ENCODE results near the gene OVAAL.
"Not testable (repeated sequence)": the region's sequence is repeated elsewhere in the genome, so short reads cannot be mapped to it uniquely, and the experiment has no call there.

OVAAL gene

DNA sequence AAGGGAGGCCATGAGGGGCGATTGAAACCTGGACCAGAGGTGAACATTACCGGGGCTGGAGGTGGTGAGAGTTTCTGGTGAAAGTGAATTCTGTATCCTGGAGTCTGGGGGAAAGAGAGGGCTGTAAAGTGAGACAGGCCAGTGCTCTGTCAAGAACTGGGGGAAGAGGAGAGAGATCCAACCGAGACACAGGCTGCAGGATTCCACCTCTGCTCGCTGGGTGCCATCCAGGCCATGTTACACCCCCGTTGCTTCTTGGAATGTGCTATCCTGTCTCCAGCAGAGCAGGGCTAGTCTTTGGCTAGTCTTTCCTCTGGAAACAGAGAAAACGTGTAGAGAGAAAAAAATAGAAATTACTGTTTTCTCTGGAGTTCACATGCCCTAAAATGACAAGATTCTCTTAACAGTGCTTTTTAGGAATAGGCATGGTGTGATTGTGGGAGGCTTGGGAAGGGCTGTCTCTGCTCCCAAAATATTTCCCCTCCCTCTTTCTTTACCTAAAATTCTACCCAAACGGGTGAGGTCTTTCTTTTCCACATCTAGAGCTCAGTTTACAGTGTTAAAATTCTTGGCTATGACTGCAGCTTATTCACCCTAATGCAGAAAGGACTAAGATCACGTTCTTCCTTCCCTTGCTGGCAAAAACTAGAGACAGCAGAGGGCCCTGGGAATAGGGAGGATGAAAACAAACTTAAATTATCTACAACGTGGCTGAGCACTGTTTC is 16.5 kb upstream of the OVAAL start:
- no peak for DNase-seq

DNA sequence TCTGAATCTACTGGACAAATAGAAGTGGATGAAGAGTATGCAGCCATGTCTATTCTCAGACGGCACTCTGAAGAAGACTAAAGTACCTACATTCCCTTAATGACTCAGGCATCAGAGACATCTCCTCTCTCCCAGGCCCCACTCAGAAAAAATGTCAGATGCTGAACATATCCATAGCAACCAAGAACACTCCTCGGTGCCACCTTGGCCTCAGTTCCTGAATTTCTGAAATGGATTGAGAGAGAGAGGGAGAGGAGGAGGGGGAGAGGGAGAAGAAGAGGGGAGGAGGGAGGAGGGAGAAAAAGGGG is 16.0 kb upstream of the OVAAL start:
- DNase-seq: no peak

DNA sequence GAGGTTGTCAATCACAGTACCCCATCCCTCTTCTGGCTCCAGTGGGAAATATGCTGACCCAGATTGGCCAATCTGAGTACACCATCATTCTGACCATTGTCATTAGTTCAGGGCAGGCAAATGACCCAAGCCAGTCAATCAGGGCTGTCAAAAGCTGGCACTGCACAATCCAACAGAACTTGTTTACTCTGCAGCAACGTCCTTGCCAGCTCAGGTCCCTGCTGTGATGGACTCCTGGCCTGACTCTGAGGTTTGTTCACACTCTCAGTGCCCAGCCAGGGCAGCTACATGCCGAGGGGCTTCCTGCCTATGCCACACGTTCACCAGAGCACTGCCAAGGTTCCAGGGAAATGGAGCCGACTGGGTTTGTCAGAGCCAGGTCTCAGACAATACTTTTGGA is 14.7 kb upstream of the OVAAL start:
- DNase-seq: no peak

DNA sequence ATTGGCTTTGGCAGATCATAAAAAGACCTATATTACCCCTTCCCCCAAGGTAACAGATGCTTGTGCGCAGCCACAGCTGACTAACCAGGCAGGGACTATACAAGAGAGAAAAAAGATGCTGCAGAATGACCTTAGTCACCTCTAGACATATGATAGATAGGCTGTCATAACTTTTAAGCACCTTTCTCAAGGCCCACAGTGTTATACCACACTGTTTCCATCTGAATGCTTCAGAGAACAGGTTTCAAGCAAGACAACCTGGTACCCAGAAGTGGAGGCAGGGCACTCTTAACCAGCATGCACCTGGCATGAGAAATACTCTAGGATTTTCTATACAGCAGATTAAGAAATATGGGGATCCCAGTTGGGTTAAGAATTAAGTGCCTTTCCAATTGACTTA is 12.8 kb upstream of the OVAAL start:
- DNase-seq: no peak

DNA sequence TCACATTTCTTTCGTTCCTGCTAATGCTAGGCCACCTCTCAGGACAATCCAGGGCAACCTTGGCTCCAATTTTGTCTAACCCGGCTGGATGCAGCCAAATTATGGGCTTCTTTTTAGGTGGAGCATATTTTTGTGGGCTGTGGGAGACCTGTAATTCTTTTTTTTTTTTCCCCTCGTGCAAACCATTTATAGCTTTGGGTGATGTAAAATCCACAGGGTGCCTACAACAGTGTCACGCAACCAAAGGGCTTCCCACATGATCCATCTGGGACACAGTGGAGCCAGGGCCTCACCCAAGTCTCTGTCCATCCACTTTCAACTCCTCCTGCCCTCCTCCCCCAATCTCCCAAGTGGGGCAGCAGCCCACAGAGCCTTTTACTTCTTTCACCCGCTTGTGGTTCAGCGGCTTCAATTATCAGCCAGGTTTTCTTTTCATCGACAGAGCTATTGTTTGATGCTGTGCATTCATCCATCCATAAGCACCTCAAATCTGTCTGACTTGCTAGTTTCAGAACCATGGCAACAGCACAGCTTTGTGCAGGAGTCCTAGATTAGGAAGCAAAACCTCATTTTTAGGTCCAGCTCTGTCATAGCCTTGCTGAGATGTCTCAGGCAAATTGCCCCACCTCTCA is 10.0 kb upstream of the OVAAL start:
- DNase-seq: no peak

DNA sequence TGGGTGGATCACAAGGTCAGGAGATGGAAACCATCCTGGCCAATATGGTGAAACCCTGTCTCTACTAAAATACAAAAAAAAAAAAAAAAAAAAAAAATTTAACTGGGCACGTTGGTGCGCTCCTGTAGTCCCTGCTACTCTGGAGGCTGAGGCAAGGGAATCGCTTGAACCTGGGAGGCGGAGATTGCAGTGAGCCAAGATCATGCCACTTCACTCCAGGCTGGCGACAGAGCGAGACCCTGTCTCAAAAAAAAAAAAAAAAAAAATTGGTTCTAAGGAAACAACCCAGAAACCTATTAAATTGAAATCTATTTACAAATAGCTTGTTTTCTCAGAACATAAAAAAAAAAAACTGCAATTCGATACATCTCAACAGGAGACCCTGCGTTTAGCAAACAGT is 9.0 kb upstream of the OVAAL start:
- not testable (repeated sequence) for DNase-seq

DNA sequence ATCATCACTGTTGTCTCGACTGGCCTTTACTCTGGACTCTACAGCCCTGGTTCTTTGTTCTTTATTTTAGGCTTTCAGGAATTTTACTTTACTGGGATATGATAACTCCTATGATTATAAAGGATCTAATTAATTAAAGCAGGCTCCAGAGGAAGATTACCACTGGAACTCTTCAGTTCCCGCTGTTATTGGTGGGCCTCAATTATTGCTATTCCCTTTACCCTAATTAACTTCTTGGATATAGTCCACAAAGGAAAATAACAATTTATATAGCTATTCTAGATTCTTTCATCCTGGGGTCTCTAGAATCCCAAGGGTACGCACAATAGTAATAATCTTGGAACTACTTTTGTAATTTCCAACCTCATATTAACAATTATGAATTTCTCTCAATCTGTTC is 8.5 kb upstream of the OVAAL start:
- no peak for DNase-seq

DNA sequence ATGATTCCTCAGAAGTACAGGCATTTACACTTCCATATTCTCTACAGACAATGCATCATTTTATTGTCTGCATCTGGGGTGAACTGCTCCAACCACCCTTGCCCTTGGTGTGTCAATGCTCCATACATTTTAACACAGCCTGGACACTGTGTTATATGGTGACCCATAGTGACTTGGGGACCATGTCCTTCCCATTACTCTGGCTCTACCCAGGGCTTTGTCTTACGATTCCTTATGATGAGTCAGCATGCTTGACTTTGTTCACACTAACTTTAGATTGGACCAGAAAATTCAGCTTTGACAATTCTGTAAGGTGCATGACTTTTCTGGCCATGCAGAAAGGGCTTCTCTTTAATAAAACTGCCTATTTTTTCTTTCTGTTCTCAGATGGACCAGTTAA is 6.8 kb upstream of the OVAAL start:
- DNase-seq: no peak

DNA sequence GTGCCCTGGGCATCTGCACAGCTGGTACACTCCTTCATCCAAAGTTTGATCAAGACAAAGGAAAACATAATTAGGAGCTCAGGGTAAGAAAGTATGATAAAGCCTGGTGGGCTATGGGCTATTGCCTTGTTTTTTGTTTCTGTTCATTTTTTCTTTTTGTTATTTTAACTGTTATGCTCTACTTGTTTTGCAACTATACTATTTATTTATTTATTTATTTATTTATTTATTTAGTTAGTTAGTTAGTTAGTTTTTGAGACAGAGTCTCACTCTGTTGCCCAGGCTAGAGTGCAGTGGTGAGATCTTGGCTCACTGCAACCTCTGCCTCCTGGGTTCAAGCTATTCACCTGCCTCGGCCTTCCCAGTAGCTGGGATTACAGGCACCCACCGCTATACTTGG is 5.7 kb upstream of the OVAAL start:
- not testable (repeated sequence) for DNase-seq

DNA sequence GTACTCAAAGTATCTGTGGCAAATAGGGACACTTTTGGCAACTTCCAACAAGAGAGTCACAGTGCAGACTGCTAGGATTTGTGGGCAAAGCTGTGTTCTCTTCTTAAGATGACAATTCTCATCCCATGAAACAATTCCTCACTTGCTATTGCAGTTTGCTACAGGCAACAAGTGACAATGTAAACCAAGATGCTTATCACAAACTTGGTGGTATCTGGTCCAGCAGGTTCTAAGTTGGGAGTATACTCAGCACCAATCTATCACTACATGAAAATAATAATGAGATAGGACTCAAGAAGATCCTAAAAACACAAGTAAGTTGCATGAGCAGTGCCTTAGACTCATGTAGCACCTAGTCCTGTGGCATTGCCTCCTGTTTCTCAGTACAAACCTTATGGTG is 3.4 kb upstream of the OVAAL start:
- no peak for DNase-seq

DNA sequence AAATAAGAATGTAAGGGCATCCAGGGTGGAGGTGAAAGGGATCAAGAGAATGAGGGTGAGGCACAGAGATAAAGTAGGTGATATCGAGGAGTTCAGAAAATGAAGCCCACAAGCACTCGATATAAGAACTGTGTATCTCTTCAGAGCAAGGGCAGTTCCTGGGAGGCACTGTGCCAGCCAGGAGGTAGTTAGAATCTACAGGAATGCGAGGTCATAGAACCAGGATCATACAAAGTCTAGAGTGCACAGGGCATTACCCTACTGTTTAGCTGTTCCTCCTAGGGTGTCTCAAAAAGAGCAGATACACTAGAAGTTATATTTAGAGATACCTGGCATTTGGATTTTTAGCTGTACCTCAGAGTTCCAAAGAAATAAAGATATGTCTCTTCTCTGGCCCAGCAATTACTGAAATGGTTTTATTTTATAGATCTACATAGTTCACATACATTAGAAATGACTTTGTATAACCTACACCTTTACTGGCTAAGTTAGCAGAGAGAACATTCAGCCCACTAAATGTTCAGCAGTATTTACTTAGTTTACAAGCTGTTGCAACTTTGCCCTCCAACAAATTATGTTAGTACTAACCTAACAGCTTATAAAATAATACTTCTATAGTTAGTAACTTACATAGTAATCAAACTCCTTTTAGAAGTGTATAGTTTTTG is 1.6 kb downstream of the OVAAL start:
- no peak for DNase-seq

DNA sequence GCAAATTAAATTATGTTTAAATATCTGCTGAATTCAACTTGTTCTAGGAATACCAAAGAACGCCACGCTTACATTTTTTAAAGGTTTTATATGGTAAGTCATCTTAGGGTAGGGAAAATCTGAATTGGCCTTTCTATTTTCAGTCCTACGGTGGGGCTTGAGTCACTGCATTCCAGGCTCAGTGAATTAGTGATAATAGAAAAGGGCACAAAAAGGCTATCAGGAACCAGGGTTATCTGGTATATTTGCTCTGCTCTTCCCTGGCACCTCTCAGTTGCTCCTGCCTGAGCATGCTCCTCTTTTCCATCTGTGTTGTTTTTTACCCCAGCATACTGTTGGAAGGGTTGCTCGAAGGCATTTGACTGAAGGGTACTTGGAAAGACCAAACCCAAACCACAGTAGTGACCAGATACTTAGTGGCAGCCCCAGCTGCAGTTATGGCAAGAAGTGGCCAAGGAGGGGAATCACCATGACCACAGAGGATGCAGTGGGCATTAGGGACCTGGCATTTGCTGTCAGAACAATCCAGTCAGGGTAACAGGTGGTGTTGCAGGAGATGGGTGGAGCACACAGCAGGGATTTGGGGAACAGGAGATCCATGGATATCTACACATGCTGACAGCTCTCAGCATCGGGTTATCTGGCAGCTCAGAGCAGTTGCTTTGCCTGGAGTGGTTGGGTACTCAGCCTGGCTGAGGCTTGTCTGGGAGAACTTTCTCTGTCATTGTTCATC is 2.3 kb downstream of the OVAAL start:
- no peak for DNase-seq

DNA sequence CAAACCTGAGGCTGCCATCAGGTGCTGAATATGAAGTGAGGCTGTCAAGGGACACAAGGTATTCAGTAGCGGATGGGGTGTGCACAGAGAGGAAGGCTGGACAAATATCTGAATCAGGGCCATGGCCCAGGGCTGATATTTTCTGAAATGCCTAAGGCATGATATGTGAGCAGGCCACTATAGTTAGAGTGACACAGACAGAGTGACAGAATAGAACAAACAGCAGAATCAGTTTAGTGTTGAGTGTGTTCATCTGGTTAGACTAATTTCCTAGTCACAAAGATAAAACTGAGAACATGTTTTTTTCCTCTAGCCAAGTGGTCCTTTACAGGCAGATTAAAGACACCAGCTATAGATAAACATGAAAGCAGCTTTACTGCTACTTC is 3.9 kb downstream of the OVAAL start:
- no peak for DNase-seq

DNA sequence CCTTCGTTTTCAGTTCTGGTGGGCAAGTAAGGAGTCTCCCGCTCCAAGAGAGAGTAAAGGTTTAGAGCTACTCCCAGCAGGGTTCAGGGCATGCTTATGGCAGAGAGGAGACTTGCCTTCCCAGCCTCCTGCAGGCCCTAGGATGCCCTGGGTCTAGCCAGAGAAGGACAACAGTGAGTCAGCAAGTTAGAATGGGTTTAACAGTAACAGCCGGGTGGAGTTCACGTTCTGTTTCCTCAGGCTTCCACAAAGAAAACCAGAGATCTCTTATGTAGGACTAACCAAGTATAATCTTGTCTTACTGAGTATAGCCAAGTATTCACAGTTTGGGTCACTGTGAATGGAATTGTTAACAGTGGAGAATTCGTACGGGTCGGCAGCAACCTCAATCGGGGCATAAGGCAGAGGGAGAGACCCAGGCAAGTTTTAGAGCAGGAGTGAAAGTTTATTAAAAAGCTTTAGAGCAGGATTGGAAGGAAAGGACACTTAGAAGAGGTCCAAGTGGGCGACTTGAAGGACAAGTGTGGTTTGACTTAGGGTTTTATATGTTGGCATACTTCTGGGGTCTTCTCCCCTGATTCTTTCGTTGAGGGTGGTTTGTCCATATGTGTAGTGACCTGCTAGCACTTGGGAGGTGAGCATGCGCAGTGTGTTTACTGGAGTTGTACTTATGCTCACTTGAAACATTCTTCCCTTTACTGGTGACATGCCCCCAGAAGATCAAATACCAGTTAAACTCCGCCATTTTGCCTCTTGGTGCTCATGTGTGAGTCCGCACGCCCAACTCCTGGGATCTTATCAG is 4.5 kb downstream of the OVAAL start:
- no peak for DNase-seq

DNA sequence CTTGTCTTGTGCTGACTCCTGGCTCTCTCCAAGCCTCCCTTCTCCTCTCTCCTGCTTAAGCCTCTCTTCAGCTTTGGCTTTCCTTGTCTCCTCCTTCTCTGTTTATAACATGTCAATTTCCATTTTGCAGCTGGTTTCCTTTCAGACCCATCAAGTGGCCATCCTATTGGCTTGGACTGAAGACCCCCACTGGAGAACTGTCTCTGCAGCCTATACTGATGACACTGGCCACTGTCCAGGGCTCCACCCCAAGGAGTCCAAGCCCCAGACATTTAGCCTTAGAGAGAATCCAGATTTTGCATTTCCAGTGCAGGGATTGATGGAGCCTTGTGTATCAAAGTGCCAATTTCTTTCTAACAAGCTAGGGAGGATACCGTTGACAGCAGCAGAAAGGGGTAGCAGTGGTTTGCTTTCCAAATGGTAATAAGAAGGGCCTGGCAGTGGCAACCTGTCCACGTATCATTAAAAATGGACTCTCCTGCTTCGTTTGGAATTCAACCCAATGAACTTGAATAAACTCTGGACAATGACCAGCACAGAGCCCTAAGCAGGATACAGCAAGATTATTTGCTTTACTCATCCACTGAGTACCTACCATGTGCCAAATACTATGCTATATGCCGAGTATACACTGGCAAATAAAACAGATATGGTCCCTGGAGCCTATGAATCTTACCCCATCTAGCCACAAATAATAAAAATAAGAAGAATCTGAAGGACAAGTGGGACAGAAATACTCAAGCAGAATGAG is 6.5 kb downstream of the OVAAL start:
- no peak for DNase-seq

DNA sequence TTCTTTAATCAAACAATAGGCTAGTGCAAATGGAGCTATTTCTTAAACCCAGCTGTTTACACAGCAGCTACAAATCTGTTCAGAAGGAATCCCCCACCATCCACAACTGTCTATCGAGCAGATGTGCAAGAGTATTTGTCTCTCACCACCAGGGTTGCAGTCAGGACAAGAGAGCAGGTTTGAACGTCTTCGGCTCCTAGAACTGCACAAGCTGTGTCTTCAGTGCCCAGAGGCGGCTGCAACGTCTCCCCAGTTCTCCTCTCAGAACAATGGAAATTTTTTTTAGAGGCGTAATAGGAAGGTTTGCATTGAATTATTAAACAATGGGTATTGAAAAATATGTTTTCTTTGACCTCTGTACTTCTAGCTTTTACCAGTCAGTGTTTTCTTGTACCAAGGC is 7.3 kb downstream of the OVAAL start:
- no peak for DNase-seq

DNA sequence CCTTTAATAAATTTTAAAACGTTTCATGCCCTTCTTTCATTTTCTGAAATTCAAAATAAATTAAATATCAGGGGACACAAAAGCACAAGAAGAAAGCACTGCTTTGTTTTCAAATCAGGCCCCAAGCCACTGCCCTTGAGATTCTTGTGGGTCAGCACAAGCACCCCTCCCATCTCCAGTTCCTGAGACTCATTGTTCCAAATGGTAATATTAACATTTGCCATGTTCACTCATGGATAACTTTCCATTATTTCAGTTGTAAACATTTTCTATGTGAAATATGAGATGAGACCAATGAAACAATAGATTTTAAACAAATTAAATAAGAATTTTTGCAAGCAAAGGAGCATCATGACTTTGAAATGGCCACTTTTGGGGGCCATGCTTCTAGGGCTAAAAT is 7.7 kb downstream of the OVAAL start:
- no peak for DNase-seq

DNA sequence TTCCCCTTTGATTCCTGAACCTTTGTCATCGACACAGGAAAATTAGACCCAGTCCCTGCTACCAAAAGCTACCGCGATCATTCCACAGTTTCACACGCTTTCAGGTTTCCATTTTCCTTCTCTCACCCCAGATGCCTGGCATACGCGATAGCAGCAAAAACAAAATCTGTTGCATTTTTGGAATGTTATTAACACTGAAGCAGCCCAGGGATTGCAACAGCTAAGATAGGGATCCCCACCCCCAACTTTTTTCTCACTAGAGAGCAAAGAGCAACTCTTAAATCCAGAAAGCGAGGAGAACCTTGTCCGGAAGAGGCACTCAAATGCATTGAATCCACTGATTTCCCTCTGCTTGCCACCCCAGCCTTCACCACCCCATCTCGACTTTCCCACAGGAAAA is 8.9 kb downstream of the OVAAL start:
- no peak for DNase-seq

DNA sequence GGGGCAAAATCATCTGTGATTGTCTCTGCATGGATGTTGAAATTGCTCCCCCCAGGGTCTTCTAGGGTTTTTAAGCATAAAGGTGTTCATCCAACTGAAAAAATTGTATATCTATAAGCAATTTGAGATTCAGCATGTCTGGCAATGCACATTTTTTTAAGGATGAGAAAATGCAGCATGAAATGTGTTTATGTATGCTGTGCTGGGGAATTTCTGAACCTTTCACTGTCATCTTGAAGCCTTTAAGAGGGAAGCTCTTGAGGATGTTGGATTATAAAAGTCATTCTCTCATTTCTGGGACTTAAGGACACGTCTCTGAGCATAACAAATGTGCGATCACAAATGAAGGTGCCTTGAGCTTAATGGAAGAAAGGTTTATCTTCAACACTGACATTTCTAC is 9.4 kb downstream of the OVAAL start:
- DNase-seq: no peak

DNA sequence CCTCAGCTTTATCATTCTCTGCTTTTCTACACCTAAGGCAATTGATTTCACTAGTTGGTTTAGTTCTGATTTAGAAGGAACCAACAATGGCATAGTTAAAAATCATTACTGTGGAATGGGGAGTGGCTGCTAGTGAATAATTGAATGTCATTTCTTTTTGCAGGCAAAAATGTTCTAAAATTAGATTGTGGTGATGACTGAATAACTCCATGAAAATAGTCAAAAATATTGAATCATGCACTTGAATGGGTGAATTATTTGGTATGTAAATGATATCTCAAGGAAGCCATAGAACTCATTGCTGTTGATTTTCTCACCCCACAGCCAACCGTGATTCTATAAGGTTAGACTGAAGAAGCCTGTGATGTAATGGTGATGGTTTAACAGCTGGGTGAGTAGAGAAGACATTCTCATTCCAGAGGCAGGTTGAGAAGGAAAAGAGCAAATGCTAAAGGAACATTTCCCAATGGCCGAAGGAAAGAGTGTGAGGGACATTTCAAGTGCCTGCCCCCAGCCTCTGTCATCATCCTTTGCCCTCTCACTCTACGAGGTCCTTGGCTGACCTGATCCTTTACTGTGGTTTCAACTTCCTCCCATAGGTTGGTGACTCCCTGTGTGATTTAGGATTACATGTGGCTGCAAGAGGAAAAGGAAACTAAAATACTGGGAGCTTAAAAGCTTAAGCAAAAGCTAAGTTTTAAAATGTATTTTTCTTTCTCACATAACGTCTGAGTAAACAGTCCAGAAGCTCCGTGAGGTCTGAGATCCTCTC is 12.5 kb downstream of the OVAAL start:
- DNase-seq: no peak

DNA sequence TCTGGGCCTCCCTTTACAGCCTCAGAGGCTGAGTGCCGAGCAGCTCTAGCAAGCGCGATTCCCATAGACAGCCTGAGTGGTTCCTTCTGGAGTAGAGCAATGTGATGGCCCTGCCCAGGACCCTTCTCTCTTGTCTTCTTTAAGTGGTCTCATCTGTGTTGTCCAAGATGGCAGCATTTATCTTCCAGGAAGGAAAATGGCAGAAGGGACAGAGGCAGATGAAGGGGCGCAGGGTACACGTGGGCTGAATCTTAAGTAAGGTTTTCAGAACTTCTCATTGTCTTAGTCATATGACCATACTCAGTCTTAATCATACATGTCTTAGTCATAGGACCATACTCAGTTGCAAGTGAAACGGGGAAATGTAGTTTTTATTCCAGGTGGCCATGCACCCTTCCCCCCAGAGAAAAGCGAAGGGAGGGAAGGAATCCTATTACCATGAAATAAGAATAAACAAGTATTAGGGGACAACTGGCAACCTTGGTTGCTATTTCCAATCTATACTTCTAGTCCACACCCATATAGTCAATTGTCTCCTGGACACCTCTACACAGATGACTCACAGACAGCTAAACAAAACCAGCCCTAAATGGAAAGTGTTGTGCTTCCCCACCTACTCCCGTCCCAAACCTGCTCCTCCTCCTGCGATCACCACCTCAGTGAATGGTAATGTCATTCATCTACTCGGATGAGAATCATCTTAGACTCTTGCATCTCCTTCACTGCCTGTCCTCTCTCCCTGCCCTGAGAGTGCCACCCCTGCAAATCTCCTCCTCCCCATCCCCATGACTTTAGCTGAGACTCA is 13.3 kb downstream of the OVAAL start:
- DNase-seq: peak; percentile 29
